Esophagus squamous epithelium (tissue), 4 donors: ENCODE results near the gene RCAN2.

ENCODE experiments used
- POLR2A ChIP-seq, 4 donors: fragments of 450-650 bp; IDR thresholded peaks; one replicate each; pipeline ENCODE4 v1.6.1; 2017; ENCODE audit warnings: antibody characterized with exemption in 4 of 4, mild to moderate bottlenecking in 4 of 4, moderate library complexity in 3 of 4
- TF ChIP-seq, protein P1 (sequence below), 6 experiments: fragments of 450-650 bp in 4 of 6; fragments of 200-600 bp in 2 of 6; sonication (generic) in 2 of 6; IDR thresholded peaks; one replicate each; pipeline ENCODE4 v1.5.1; 2016 to 2019; ENCODE audit warnings: antibody characterized with exemption in 6 of 6, mild to moderate bottlenecking in 4 of 6, moderate library complexity in 4 of 6

- TF ChIP-seq POLR2A (IDR thresholded peaks at IDR 0.05): no peak
- TF ChIP-seq, protein P1, sequence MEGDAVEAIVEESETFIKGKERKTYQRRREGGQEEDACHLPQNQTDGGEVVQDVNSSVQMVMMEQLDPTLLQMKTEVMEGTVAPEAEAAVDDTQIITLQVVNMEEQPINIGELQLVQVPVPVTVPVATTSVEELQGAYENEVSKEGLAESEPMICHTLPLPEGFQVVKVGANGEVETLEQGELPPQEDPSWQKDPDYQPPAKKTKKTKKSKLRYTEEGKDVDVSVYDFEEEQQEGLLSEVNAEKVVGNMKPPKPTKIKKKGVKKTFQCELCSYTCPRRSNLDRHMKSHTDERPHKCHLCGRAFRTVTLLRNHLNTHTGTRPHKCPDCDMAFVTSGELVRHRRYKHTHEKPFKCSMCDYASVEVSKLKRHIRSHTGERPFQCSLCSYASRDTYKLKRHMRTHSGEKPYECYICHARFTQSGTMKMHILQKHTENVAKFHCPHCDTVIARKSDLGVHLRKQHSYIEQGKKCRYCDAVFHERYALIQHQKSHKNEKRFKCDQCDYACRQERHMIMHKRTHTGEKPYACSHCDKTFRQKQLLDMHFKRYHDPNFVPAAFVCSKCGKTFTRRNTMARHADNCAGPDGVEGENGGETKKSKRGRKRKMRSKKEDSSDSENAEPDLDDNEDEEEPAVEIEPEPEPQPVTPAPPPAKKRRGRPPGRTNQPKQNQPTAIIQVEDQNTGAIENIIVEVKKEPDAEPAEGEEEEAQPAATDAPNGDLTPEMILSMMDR (IDR thresholded peaks at IDR 0.05): no peak
These were observed 156.8 kb downstream of the RCAN2 start for GRCh38 chr6:46334442-46334841.
